Measurements from ENCODE around the gene ZBTB7C. TPM values are rescaled to one million over a fixed set of nuclear protein-coding genes. Genes with fewer than 3 reads are reported as not detected.

The ZBTB7C gene
- total RNA-seq, 1 donor from 2014 or later = 0.11 TPM

DNA sequence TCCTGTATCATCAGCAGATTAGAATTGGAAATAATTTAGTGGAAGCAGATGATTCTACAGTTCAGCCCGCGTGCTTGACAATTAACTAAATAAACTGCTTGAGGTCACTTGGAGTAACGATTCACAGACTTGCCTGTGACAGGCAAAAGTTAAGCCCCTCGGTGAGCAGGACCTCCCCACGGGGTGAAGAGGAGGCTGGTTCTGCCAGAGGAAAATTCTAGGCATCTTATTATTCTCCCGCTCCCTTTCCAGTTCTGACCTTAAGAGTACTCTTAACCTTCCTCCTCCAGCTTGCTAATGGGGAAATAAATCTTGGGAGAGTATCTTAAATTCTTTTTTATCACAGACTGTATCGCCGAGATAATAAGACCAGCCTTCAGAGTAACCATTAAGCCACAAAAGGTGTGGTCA lies 309.0 kb downstream of the ZBTB7C start:
- TF ChIP-seq, protein P1, sequence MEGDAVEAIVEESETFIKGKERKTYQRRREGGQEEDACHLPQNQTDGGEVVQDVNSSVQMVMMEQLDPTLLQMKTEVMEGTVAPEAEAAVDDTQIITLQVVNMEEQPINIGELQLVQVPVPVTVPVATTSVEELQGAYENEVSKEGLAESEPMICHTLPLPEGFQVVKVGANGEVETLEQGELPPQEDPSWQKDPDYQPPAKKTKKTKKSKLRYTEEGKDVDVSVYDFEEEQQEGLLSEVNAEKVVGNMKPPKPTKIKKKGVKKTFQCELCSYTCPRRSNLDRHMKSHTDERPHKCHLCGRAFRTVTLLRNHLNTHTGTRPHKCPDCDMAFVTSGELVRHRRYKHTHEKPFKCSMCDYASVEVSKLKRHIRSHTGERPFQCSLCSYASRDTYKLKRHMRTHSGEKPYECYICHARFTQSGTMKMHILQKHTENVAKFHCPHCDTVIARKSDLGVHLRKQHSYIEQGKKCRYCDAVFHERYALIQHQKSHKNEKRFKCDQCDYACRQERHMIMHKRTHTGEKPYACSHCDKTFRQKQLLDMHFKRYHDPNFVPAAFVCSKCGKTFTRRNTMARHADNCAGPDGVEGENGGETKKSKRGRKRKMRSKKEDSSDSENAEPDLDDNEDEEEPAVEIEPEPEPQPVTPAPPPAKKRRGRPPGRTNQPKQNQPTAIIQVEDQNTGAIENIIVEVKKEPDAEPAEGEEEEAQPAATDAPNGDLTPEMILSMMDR (IDR thresholded peaks at IDR 0.05) = no peak
- Mint-ChIP-seq H3K27ac (ENCODE audit: unreplicated experiment) (no peak overlapping the region), H3K4me3 (ENCODE audit: unreplicated experiment) (no peak overlapping the region), H3K27me3 (ENCODE audit: unreplicated experiment) (peaks cover 77% of the 10 kb centered on the region), H3K9me3 (ENCODE audit: unreplicated experiment) (no peaks in the 10 kb centered on the region), H3K4me1 (ENCODE audit: unreplicated experiment) (no peaks in the 10 kb centered on the region), H3K36me3 (ENCODE audit: unreplicated experiment) (no peaks in the 10 kb centered on the region)
- no peak for DNase-seq (ENCODE audit: extremely low spot score, unreplicated experiment)

DNA sequence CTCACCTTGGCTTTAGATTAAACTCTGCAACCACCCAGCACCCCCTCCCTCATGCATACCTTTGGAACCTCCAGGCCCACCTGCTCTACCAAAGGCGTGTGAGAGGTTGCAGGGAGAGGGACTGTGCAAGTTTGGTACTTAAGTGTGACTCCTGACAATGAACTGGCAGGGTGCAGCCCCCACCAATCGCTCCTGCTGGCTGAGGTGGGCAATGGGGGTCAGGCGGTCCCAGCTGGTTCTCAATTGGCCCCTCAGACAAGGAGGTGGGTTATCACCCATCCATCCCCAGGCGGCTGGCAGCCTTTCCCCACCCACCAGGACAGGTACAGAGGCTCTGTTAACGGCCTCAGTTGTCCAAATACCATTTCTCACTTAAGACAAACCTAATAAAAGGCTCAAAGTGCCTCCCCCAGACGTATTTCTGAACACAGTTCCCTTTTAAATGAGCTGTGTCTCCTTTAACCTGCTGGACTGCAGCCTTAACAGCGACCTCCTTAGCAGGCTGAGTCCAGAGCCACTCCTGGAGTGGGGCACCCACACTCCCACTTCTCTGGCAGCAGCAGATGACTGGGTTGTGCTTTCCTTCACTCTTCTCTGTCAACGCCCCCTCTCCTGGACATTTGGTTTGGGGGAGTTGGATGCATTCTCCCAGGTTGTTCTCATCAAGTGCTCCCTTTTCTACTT lies 309.6 kb downstream of the ZBTB7C start:
- DNase-seq (ENCODE audit: extremely low spot score, unreplicated experiment) = no peak
- Mint-ChIP-seq H3K4me3 (ENCODE audit: unreplicated experiment) (no peak overlapping the region), H3K36me3 (ENCODE audit: unreplicated experiment) (no peaks in the 10 kb centered on the region), H3K4me1 (ENCODE audit: unreplicated experiment) (no peaks in the 10 kb centered on the region), H3K9me3 (ENCODE audit: unreplicated experiment) (no peaks in the 10 kb centered on the region), H3K27me3 (ENCODE audit: unreplicated experiment) (peaks cover 78% of the 10 kb centered on the region), H3K27ac (ENCODE audit: unreplicated experiment) (no peak overlapping the region)
- TF ChIP-seq, protein P1 (IDR thresholded peaks at IDR 0.05) = no peak

DNA sequence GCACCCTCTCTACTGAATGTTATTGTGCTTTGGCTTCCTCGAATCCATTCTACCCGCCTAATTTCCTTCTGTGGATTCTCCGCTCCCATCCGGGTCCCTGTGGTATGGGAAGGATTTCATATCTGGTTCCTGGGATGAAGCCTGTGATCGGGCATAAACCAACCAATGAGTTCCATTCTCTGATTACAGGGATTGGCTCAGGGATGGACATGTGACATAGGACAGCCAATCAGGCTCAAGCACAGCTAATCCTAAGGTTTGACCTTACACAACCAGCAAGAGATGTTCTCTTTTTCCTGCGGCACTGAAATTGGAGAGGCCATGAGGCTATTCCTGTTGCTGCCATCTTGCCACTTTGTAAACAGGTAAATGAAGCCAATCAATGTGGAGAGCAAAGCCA lies 310.6 kb downstream of the ZBTB7C start:
- Mint-ChIP-seq H3K27me3 (ENCODE audit: unreplicated experiment) (peaks cover 69% of the 10 kb centered on the region), H3K36me3 (ENCODE audit: unreplicated experiment) (no peaks in the 10 kb centered on the region), H3K4me3 (ENCODE audit: unreplicated experiment) (no peak overlapping the region), H3K9me3 (ENCODE audit: unreplicated experiment) (no peaks in the 10 kb centered on the region), H3K27ac (ENCODE audit: unreplicated experiment) (no peak overlapping the region), H3K4me1 (ENCODE audit: unreplicated experiment) (no peaks in the 10 kb centered on the region)
- TF ChIP-seq, protein P1 (IDR thresholded peaks at IDR 0.05) = no peak
- DNase-seq (ENCODE audit: extremely low spot score, unreplicated experiment) = no peak

DNA sequence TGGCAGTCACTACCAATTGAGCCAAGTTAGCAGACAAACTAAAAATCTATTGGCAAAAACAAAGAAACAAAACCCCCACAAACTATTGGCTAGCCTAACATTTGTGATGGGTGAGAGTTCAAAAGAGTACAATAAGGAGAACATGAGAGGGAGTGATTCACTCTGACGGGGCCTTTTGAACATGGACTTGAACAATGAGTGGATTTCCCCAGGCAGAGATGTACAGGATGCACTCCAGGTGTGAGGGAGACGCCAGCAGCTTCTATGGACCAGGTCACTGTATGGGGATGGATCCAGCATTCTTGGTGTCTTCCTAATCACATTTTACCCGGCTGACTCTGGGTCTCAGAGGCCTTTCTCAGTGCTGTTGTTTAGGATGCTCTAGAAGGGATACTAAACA lies 311.2 kb downstream of the ZBTB7C start:
- peaks cover 68% of the 10 kb centered on the region for H3K27me3 Mint-ChIP-seq (ENCODE audit: unreplicated experiment)
- no peaks in the 10 kb centered on the region for H3K4me1 Mint-ChIP-seq (ENCODE audit: unreplicated experiment)
- no peaks in the 10 kb centered on the region for H3K36me3 Mint-ChIP-seq (ENCODE audit: unreplicated experiment)
- no peak for DNase-seq (ENCODE audit: extremely low spot score, unreplicated experiment)
- H3K4me3 Mint-ChIP-seq (ENCODE audit: unreplicated experiment) = no peak overlapping the region
- TF ChIP-seq, protein P1 (IDR thresholded peaks at IDR 0.05) = no peak
- H3K27ac Mint-ChIP-seq (ENCODE audit: unreplicated experiment) = no peak overlapping the region
- no peaks in the 10 kb centered on the region for H3K9me3 Mint-ChIP-seq (ENCODE audit: unreplicated experiment)

DNA sequence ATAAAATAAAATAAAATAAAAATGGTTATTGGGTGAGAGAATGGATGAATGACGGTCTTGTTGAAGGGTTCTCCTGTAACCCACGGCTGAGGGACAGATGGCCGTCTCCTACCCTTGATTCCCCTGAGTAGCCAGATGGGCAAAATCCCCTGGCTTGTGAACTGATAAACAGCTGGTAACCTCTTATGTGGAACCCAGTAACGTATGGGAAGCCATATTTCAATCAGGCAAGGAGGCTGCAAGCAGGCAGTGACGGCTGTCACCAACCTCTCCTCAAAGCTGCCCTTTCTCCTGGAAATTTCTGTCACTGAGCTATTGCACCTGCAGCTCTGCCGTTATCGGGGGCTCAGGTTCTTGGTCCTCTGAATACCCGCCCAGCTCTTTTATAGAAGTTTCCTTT lies 313.5 kb downstream of the ZBTB7C start:
- Mint-ChIP-seq H3K27ac (ENCODE audit: unreplicated experiment) (no peak overlapping the region), H3K4me3 (ENCODE audit: unreplicated experiment) (no peak overlapping the region), H3K36me3 (ENCODE audit: unreplicated experiment) (no peaks in the 10 kb centered on the region), H3K27me3 (ENCODE audit: unreplicated experiment) (peaks cover 68% of the 10 kb centered on the region), H3K4me1 (ENCODE audit: unreplicated experiment) (no peaks in the 10 kb centered on the region), H3K9me3 (ENCODE audit: unreplicated experiment) (no peaks in the 10 kb centered on the region)
- TF ChIP-seq, protein P1 (IDR thresholded peaks at IDR 0.05) = no peak
- no peak for DNase-seq (ENCODE audit: extremely low spot score, unreplicated experiment)

Measured in osteocyte (in vitro differentiated cells).